Parathyroid adenoma (tissue), 2 donors: ENCODE results near the gene ZNF212.

Source experiments
- H2AFZ ChIP-seq: fragments of 300-600 bp; sonication (generic); one replicate; pipeline ENCODE4 v1.7.0; 2017; ENCODE audit warnings: antibody characterized with exemption, mild to moderate bottlenecking
- H3K27ac ChIP-seq: fragments of 300-600 bp; sonication (generic); one replicate; pipeline ENCODE4 v1.7.0; 2017
- H3K27me3 ChIP-seq: fragments of 300-600 bp; sonication (generic); one replicate; pipeline ENCODE4 v1.7.0; 2017; ENCODE audit warnings: low read length; ENCODE audit not compliant: control insufficient read depth, insufficient read depth
- H3K36me3 ChIP-seq: fragments of 300-600 bp; sonication (generic); one replicate; pipeline ENCODE4 v1.7.0; 2017; ENCODE audit warnings: low read length; ENCODE audit not compliant: control insufficient read depth, insufficient read depth
- H3K4me1 ChIP-seq: fragments of 300-600 bp; sonication (generic); one replicate; pipeline ENCODE4 v1.7.0; 2017; ENCODE audit warnings: control low read depth
- H3K4me2 ChIP-seq: fragments of 300-600 bp; sonication (generic); one replicate; pipeline ENCODE4 v1.7.0; 2017; ENCODE audit warnings: low read length
- H3K4me3 ChIP-seq: fragments of 300-600 bp; sonication (generic); one replicate; pipeline ENCODE4 v1.7.0; 2017; ENCODE audit warnings: low read depth, low read length
- H3K79me2 ChIP-seq: fragments of 300-600 bp; sonication (generic); one replicate; pipeline ENCODE4 v1.7.0; 2017; ENCODE audit warnings: control low read depth
- H3K9ac ChIP-seq: fragments of 300-600 bp; sonication (generic); one replicate; pipeline ENCODE4 v1.7.0; 2017; ENCODE audit warnings: mild to moderate bottlenecking
- H3K9me3 ChIP-seq: fragments of 300-600 bp; sonication (generic); one replicate; pipeline ENCODE4 v1.7.0; 2017; ENCODE audit warnings: low read length; ENCODE audit not compliant: control insufficient read depth
- TF ChIP-seq, protein P1 (sequence below): fragments of 300-600 bp; sonication (generic); IDR thresholded peaks from one replicate; pipeline ENCODE4 v1.7.0; 2017; ENCODE audit warnings: antibody characterized with exemption, mild to moderate bottlenecking
- donor health status: primary hyperparathyroidism.

The ZNF212 gene

DNA sequence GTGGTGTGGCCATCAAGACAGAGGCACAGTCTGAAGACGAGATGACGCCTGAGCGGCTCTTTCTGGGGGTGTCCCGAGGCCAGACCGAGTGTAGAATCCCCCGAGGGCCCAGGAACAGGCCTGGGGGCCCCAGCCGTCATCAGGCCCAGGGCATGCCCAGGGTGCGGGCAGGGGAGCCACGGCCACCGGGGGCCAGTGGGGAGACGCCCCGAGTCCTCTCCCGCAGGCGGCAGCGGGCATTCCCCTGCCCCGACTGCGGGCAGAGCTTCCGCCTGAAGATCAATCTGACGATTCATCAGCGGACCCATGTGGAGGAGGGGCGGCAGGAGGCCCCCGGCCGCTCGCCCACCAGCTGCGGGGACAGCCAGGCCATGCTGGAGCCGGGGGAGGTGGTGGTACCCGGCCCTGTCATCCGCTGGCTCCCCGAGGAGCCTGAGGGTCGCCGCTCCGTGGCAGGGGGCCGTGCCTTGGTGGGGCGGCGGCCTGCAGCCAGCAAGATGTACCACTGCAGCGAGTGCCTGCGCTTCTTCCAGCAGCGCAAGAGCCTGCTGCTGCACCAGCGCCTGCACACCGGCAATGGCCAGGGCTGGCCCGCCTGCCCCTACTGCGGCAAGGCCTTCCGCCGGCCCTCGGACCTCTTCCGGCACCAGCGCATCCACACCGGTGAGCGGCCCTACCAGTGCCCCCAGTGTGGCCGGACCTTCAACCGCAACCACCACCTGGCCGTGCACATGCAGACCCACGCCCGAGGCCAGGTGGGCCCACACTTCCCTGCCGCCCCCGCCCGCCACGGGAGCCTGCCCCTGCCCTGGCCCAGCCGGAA lies 42.3 kb downstream of the ZNF212 start:
- Histone ChIP-seq H3K27ac (no peak overlapping the region), H3K4me3 (no peak overlapping the region), H3K9me3 (no peaks in the 10 kb centered on the region)

DNA sequence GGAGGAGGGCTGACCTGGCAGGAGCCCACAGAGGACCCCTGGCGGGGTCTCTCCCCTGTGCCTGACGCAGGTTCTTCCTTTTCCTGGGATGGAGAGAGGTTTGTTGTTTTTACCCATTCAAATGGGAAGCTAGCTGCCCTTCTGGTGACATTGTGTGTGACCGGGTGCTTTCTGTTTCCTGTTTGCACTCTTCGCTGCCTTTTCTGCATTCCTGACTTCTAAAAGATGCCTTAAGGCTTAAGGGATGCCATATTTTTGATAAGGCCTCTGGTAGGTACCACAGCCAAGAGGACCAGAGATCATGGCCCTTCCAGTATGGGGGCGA lies 42.8 kb downstream of the ZNF212 start:
- TF ChIP-seq, protein P1, sequence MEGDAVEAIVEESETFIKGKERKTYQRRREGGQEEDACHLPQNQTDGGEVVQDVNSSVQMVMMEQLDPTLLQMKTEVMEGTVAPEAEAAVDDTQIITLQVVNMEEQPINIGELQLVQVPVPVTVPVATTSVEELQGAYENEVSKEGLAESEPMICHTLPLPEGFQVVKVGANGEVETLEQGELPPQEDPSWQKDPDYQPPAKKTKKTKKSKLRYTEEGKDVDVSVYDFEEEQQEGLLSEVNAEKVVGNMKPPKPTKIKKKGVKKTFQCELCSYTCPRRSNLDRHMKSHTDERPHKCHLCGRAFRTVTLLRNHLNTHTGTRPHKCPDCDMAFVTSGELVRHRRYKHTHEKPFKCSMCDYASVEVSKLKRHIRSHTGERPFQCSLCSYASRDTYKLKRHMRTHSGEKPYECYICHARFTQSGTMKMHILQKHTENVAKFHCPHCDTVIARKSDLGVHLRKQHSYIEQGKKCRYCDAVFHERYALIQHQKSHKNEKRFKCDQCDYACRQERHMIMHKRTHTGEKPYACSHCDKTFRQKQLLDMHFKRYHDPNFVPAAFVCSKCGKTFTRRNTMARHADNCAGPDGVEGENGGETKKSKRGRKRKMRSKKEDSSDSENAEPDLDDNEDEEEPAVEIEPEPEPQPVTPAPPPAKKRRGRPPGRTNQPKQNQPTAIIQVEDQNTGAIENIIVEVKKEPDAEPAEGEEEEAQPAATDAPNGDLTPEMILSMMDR = no peak
- Histone ChIP-seq H3K4me1 (peaks cover 3% of the 10 kb centered on the region), H3K79me2 (no peaks in the 10 kb centered on the region), H3K4me3 (no peak overlapping the region), H2AFZ (no peak overlapping the region), H3K9ac (no peak overlapping the region), H3K27ac (no peak overlapping the region), H3K27me3 (no peaks in the 10 kb centered on the region), H3K9me3 (no peaks in the 10 kb centered on the region), H3K4me2 (no peak overlapping the region), H3K36me3 (no peaks in the 10 kb centered on the region)

More for the DNA sequence above, 42.3 kb downstream of the ZNF212 start:
- H3K9ac ChIP-seq = no peak overlapping the region
- no peaks in the 10 kb centered on the region for H3K36me3 ChIP-seq
- no peak overlapping the region for H3K4me2 ChIP-seq
- TF ChIP-seq, protein P1 = no peak
- no peaks in the 10 kb centered on the region for H3K27me3 ChIP-seq
- peaks cover 3% of the 10 kb centered on the region for H3K4me1 ChIP-seq
- no peaks in the 10 kb centered on the region for H3K79me2 ChIP-seq
- no peak overlapping the region for H2AFZ ChIP-seq

DNA sequence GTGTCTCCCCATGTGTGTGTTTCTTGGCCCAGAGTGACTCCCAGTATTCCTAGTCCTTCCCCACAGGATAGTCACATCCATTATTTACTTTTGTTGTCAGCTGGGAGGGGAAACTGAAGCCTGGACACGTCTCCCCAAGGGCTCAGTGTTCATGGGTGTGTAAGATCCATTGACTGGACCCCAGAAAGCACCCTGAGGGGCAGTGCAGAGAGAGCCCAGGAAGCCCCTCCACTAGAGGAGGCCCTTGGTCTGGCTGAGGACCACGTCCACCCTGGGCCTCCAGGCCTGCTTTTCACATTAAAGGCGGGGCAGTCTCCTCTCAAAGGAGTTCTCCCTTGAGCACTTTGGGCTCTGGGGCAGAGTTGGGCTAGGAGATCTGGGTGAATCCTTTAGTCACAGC lies 43.9 kb downstream of the ZNF212 start:
- Histone ChIP-seq H3K79me2 (no peaks in the 10 kb centered on the region), H3K4me2 (no peak overlapping the region), H2AFZ (no peak overlapping the region), H3K4me3 (no peak overlapping the region), H3K27ac (no peak overlapping the region), H3K9me3 (no peaks in the 10 kb centered on the region), H3K27me3 (no peaks in the 10 kb centered on the region), H3K9ac (no peak overlapping the region), H3K36me3 (no peaks in the 10 kb centered on the region), H3K4me1 (peaks cover 3% of the 10 kb centered on the region)
- TF ChIP-seq, protein P1 = no peak

DNA sequence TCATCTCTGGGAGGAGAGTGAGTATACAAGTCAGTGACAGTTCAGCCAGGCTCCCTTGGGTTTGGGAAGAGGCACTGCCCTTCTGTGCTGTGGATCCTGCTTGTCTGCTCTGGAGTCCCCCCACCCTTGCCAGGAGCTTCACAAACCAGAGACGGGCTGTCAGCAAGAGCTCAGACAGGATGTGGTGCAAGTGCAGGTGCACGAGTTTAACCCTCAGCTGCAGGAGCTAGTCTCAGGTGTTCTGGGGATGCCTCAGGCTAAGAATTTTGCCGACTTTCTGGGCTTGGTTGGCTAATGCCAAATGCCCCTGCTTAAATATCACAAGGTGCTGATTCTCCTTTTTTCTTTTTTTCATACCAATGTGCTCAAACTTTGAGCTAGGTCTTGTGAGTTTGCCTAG lies 44.9 kb downstream of the ZNF212 start:
- no peak overlapping the region for H3K9ac ChIP-seq
- H3K36me3 ChIP-seq = no peaks in the 10 kb centered on the region
- peak overlapping the region; percentile 64 for H3K4me3 ChIP-seq
- no peaks in the 10 kb centered on the region for H3K27me3 ChIP-seq
- peaks cover 3% of the 10 kb centered on the region for H3K4me1 ChIP-seq
- H3K27ac ChIP-seq = no peak overlapping the region
- no peaks in the 10 kb centered on the region for H3K79me2 ChIP-seq
- H2AFZ ChIP-seq = peak overlapping the region; percentile 79
- peak overlapping the region; percentile 73 for H3K4me2 ChIP-seq
- TF ChIP-seq, protein P1 = no peak
- H3K9me3 ChIP-seq = no peaks in the 10 kb centered on the region
